ENCODE data around the gene KRT5. TPM values are rescaled to one million over a fixed set of nuclear protein-coding genes. Genes with fewer than 3 reads are reported as not detected.

KRT5 gene
- total RNA-seq, 4 donors from 2014 or later = 0.33 to 1.3 (median 0.88) TPM; not detected in 1

DNA sequence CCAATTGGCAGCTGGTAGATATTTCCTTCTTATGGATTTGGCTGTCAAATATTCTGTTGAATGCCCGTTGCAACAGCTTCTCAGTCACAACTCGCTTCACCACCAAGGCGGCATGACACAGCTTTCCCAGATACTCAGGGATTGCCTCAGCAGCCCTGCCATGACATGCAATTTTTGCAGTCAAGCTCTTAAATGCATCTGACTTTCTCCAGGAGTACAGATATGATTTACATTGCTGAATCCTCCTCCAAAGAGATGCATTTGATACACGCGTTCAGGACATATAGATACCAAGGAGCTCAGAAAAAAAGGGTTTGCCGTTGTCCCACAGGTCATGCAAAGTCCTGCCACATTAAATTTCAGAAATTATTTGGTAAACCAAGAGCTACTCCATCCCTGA is 6.5 kb downstream of the KRT5 start:
- TF ChIP-seq, protein P1, sequence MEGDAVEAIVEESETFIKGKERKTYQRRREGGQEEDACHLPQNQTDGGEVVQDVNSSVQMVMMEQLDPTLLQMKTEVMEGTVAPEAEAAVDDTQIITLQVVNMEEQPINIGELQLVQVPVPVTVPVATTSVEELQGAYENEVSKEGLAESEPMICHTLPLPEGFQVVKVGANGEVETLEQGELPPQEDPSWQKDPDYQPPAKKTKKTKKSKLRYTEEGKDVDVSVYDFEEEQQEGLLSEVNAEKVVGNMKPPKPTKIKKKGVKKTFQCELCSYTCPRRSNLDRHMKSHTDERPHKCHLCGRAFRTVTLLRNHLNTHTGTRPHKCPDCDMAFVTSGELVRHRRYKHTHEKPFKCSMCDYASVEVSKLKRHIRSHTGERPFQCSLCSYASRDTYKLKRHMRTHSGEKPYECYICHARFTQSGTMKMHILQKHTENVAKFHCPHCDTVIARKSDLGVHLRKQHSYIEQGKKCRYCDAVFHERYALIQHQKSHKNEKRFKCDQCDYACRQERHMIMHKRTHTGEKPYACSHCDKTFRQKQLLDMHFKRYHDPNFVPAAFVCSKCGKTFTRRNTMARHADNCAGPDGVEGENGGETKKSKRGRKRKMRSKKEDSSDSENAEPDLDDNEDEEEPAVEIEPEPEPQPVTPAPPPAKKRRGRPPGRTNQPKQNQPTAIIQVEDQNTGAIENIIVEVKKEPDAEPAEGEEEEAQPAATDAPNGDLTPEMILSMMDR (IDR thresholded peaks at IDR 0.05; ENCODE audit: low read depth) = no peak

DNA sequence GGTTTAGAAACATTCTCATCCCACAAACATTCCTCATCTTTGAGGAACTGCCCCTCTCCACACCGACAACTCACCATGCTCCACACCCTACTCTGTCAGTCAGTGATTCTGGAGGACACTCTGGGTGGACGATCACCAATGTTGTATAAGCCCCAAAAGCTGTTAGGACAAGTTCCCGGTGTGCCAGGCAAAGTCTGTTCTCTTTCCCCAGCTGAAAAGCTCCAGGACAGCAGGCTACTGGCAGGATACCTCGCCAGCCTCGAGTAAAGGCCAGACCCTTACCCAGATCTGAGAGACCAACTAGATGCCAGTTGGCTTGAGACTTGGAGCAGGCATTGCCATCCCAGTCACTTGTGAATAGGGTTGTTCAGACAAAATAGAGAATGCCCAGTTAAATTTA is 12.0 kb downstream of the KRT5 start:
- TF ChIP-seq, protein P1 (IDR thresholded peaks at IDR 0.05; ENCODE audit: low read depth) = no peak

DNA sequence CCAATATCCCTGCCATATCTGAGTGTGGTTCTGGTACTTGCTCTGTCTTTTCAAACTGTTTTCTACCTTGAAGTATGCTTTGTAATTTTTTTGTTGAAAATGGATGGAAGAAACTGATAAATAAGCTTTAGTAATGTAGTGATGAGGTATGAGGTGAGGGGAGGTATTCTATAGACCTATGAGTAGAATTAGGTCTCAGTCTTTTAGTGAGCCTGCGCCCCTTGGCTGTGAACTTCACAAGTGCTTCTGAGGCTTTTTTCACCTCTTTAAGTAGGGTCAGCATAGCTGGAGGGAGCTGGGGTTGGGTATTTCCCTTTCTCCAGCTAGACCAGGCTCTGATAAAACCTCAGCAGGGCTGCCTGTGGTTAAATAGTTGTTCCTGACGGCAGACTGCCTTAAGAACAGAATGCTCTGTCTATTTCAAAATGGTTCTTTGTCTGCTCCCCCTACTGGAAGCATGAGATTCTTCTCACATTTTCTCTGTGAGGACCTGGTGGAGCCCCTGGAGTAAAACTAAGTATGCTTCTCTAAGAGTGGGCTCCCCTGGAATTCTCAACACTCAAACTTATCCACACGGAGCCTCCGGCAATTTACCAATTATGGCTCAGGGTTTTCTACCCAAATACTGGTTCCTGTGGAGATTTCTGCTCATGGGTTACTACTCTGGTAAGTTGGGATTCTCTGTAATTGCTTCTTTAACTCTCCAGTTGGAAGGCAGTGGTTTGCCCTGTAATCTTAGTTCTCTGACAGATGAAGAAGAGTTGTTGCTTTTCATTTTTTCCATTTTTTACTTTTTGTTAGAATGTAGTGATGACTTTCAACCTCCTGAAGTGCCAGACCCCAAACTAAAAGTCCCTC is 13.1 kb downstream of the KRT5 start:
- TF ChIP-seq, protein P1 (IDR thresholded peaks at IDR 0.05; ENCODE audit: low read depth) = no peak

DNA sequence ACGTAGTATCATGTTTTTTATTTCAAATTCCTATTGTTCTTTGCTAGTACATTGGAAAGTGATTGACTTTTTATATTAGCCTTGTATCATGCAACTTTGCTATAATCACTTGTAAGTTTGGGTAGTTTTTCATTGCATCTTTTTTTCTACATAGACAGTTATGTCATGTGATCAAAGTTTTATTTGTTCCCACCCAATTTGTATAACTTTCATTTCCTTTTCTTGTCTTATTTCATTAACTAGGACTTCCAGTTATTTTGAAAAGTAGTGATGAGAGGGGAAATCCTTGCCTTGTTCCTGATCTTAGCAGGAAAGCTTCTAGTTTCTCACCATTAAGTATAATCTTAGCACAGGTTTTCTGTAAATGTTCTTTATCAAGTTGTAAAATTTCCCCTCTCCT is 17.3 kb downstream of the KRT5 start:
- TF ChIP-seq, protein P1 (IDR thresholded peaks at IDR 0.05; ENCODE audit: low read depth) = no peak

DNA sequence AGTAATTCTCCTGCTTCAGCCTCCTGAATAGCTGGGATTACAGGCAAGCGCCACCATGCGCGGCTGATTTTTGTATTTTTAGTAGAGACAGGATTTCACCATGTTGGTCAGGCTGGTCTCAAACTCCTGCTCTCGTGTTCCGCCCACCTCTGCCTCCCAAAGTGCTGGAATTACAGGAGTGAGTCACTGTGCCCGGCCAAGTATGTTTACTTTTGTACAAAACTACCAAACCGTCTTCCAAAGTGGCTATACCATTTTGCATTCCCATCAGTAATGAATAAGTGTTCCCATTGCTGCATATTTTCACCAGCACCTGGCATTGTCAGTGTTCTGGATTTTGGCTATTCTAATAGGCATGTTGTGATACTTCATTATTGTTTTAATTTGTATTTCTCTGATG is 18.7 kb downstream of the KRT5 start:
- TF ChIP-seq, protein P1 (IDR thresholded peaks at IDR 0.05; ENCODE audit: low read depth) = no peak

DNA sequence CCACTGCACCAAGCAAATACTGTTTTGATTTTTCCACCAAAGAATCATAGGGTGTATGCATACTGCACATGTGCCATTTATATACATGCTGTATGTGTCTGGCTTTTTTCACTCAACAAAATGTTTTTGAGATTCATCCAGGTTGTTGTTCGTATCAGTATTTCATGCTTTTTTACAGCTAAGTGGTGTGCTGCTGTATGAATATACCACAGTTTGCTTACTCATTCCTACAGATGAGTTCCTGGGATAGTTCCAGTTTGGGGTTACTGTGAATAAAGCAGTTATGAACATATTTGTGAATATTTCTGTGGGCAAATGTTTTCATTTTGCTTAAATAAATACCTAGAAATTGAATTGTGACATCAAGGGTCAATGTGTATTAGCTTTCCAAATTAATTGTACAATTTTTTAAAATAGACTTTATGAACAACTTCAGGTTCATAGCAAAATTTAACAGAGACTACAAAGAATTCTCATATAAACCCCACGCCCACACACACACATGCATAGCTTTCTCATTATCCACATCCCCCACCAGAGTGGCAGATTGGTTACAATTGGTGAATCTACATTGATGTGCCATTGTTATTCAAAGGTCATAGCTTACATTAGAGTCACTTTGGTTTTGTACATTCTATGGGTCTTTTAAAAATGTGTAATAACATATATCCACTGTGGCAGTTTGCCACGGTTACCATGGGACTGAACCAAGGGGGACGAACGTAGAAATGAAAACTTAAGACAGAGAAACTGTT is 20.2 kb downstream of the KRT5 start:
- TF ChIP-seq, protein P1 (IDR thresholded peaks at IDR 0.05; ENCODE audit: low read depth) = no peak

DNA sequence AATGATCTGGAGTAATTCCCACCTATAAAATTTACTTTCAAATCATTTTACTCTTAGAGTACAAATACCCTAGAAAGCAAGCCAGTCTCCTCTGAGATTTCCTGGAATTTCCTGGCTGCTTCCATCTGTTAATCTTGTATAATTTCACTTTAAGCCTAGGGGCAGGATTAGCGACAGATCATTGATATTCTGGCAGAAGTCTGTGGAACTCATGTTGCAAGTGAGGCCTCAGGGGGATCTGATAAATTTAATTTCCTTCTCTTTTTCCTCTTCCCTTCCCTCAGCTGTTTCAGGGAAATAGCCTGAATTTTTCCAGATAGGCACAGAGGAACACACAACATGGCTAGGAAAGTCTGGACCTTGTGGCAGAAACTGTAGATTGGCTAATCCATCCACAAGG is 21.2 kb downstream of the KRT5 start:
- TF ChIP-seq, protein P1 (IDR thresholded peaks at IDR 0.05; ENCODE audit: low read depth) = no peak

All from subcutaneous adipose tissue (tissue), 4 donors.